Measurements from ENCODE around the gene DEFB115.

Gene DEFB115

DNA sequence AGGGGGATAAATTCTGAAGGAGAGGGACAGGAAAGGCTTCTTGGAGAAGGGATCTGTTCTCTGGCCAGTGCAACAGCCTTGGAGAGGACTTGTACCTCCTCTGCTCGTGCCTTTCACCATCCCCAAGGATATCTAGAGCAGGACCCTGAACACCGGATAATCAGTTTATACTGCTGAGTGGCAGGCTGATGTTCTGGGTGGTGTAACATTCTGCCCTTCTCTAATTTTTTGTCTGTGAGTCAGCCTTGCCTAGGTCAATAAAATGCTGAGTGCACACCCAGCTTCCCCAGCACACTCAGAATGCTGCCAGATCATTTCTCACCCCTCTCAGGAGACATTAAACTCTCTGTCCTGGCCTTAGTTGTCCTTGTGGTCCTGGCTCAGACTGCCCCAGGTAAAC lies at the start of gene DEFB115:
Gene DEFB115 (plus strand): TSS at position 301 of the 400 bp plus-strand sequence. CDS start 0 bp downstream, at position 301.
- TF ChIP-seq, protein P1, sequence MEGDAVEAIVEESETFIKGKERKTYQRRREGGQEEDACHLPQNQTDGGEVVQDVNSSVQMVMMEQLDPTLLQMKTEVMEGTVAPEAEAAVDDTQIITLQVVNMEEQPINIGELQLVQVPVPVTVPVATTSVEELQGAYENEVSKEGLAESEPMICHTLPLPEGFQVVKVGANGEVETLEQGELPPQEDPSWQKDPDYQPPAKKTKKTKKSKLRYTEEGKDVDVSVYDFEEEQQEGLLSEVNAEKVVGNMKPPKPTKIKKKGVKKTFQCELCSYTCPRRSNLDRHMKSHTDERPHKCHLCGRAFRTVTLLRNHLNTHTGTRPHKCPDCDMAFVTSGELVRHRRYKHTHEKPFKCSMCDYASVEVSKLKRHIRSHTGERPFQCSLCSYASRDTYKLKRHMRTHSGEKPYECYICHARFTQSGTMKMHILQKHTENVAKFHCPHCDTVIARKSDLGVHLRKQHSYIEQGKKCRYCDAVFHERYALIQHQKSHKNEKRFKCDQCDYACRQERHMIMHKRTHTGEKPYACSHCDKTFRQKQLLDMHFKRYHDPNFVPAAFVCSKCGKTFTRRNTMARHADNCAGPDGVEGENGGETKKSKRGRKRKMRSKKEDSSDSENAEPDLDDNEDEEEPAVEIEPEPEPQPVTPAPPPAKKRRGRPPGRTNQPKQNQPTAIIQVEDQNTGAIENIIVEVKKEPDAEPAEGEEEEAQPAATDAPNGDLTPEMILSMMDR (IDR thresholded peaks at IDR 0.05; ENCODE audit: low read depth, low read length): no peak

DNA sequence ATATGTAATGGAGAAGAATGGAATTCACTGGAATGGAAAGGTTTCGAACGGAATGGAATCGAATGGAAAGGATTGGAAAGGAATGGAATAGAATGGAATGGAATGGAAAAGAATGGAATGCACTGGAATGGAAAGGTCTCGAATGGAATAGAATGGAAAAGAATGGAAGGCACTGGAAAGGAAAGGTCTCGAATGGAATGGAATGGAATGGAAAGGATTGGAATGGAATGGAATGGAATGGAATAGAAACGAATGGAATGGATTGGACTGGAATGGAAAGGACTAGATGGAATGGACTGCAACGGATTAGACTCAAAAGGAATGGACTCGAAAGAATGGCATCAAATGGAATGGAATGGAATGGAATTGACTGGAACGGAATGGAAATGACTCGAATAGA lies 20.5 kb upstream of the DEFB115 start:
- TF ChIP-seq, protein P1 (IDR thresholded peaks at IDR 0.05; ENCODE audit: low read depth, low read length): no peak
- no peak for DNase-seq (ENCODE audit: extremely low read depth, low read depth)

More for the DNA sequence above, at the start of gene DEFB115:
- no peak for DNase-seq (ENCODE audit: extremely low read depth, low read depth)

GRCh38 chr20:31237763-31238162 lies 19.7 kb upstream of the DEFB115 start:
- TF ChIP-seq, protein P1 (IDR thresholded peaks at IDR 0.05; ENCODE audit: low read depth, low read length): no peak
- DNase-seq (ENCODE audit: extremely low read depth, low read depth): no peak

- no peak for DNase-seq (ENCODE audit: extremely low read depth, low read depth)
- TF ChIP-seq, protein P1 (IDR thresholded peaks at IDR 0.05; ENCODE audit: low read depth, low read length): no peak
These were observed 18.3 kb upstream of the DEFB115 start for GRCh38 chr20:31239139-31239538.

GRCh38 chr20:31256959-31257358 lies 505 bp upstream of the DEFB115 start:
- TF ChIP-seq, protein P1 (IDR thresholded peaks at IDR 0.05; ENCODE audit: low read depth, low read length): no peak
- no peak for DNase-seq (ENCODE audit: extremely low read depth, low read depth)

DNA sequence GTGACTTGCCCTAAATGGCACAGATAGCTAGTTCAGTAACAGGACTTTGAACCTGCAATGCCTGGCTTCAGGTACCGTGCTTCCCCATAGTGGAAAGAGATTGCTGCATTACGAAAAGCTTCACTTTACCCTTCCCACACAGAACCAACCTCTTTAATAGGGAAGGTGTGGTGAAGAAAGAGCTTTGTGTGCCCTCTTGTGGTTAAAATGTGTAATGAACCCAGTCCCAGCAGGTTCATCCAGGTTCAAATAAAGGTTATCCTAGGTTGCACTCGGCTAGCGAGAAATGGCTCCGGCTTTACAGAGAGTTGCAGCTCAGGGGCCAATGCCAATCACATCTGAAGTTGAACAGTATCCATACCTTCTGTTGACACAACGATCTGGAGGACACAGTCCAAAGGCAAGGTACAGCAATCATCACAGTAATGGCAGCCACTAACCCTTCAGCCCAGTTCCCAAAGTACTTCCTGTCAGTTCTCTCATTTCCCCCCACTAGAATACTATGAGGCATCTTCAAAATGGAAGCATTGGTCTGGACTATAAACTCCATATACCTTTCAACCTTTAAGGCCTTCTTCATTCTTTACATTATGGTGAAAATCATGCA lies 3.0 kb downstream of the DEFB115 start:
- no peak for DNase-seq (ENCODE audit: extremely low read depth, low read depth)
- TF ChIP-seq, protein P1 (IDR thresholded peaks at IDR 0.05; ENCODE audit: low read depth, low read length): no peak

DNA sequence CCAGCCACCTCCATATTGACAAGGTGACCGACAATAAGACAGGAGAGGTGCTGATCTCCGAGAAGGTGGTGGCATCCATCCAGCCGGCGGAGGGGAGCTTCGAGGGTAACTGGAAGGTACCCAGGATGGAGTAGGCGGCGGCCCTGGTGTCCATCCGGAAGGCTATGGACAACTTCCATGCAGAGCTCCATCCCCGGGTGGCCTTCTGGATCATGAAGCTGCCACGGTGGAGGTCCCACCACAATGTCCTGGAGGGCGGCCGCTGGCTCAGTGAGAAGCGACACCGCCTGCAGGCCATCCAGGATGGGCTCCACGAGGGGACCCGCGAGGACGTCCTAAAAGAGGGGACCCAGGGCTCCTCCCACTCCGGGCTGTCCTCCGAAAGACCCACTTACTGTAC lies 17.0 kb downstream of the DEFB115 start:
- DNase-seq (ENCODE audit: extremely low read depth, low read depth): no peak
- TF ChIP-seq, protein P1 (IDR thresholded peaks at IDR 0.05; ENCODE audit: low read depth, low read length): no peak
